ENCODE measurements around the gene DEDD2. TPM values are rescaled to one million over a fixed set of nuclear protein-coding genes. Genes with fewer than 3 reads are reported as not detected.
A peak's percentile ranks its signal among the peaks of the same experiment; 100 is the strongest.

Gene DEDD2
- polyA plus RNA-seq, 3 donors = 125 to 141 (median 133) TPM

- no peaks in the 10 kb centered on the region for H3K9me3 ChIP-seq (replicated peaks in 1 of 2; ENCODE audit: control insufficient read depth in 1 of 2, insufficient read depth in 1 of 2, low read length in 2 of 2)
- no peaks in the 10 kb centered on the region for H3K9me3 Mint-ChIP-seq
- H3K4me1 Mint-ChIP-seq = peaks cover 56% of the 10 kb centered on the region
- H3K4me2 ChIP-seq (replicated peaks; ENCODE audit: extremely low read depth, low read length, poor library complexity, severe bottlenecking) = peak overlapping the region; percentile 90
- TF ChIP-seq, protein P1, sequence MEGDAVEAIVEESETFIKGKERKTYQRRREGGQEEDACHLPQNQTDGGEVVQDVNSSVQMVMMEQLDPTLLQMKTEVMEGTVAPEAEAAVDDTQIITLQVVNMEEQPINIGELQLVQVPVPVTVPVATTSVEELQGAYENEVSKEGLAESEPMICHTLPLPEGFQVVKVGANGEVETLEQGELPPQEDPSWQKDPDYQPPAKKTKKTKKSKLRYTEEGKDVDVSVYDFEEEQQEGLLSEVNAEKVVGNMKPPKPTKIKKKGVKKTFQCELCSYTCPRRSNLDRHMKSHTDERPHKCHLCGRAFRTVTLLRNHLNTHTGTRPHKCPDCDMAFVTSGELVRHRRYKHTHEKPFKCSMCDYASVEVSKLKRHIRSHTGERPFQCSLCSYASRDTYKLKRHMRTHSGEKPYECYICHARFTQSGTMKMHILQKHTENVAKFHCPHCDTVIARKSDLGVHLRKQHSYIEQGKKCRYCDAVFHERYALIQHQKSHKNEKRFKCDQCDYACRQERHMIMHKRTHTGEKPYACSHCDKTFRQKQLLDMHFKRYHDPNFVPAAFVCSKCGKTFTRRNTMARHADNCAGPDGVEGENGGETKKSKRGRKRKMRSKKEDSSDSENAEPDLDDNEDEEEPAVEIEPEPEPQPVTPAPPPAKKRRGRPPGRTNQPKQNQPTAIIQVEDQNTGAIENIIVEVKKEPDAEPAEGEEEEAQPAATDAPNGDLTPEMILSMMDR (IDR thresholded peaks at IDR 0.05) = no peak
- H3K4me3 ChIP-seq (replicated peaks in 1 of 3; ENCODE audit: low read depth in 2 of 3, low read length in 3 of 3) = peak overlapping the region; percentile 56 to 96 (median 85)
- H3K36me3 ChIP-seq (replicated peaks in 1 of 2; ENCODE audit: control insufficient read depth in 1 of 2, insufficient read depth in 2 of 2, low read length in 2 of 2) = peaks cover 15 to 21% of the 10 kb centered on the region in 2 donors
- peaks cover 50% of the 10 kb centered on the region for H4K20me1 ChIP-seq (ENCODE audit: insufficient read depth, low read length)
- peaks cover 55% of the 10 kb centered on the region for H3K79me2 ChIP-seq (ENCODE audit: insufficient read depth, low read length)
- WGBS (ENCODE audit: insufficient coverage) = under 1% methylated on average over 49 of the region's 49 CpGs
- H3K27ac Mint-ChIP-seq = peak overlapping the region; percentile 66 to 96 (median 90)
- H3K4me3 Mint-ChIP-seq = peak overlapping the region; percentile 95
- intact Hi-C loops (cut with micrococcal nuclease) = loop anchor here (1.0 to 10.0 kb wide), 5 partner anchors 26 to 135 kb away; partner anchors contain the start of gene POU2F2 (in 1 of the 2)
- peak overlapping the region; percentile 76 for H2AFZ ChIP-seq (ENCODE audit: insufficient read depth, low read depth, low read length, poor library complexity, severe bottlenecking)
- peaks cover 37 to 45% of the 10 kb centered on the region in 2 donors for H3K4me1 ChIP-seq (ENCODE audit: control insufficient read depth in 1 of 2, insufficient read depth in 2 of 2, low read length in 2 of 2)
- H3K9ac ChIP-seq (ENCODE audit: insufficient read depth, low read length, poor library complexity, severe bottlenecking) = peak overlapping the region; percentile 88
- no peaks in the 10 kb centered on the region for H3K27me3 ChIP-seq (ENCODE audit: control insufficient read depth in 2 of 2, insufficient read depth in 2 of 2, low read length in 2 of 2)
- peaks cover 0 to 3% (median 3%) of the 10 kb centered on the region in 3 donors for H3K27me3 Mint-ChIP-seq (ENCODE audit: low read depth in 3 of 3)
- peaks cover 15 to 34% of the 10 kb centered on the region in 2 donors for H3K36me3 Mint-ChIP-seq
- DNase-seq = no peak
- peak overlapping the region in 1 of 2 donors; percentile 81 for H3K27ac ChIP-seq (ENCODE audit: low read depth in 1 of 2, low read length in 2 of 2)
These were observed 24.6 kb upstream of the DEDD2 start for GRCh38 chr19:42242069-42242511.

DNA sequence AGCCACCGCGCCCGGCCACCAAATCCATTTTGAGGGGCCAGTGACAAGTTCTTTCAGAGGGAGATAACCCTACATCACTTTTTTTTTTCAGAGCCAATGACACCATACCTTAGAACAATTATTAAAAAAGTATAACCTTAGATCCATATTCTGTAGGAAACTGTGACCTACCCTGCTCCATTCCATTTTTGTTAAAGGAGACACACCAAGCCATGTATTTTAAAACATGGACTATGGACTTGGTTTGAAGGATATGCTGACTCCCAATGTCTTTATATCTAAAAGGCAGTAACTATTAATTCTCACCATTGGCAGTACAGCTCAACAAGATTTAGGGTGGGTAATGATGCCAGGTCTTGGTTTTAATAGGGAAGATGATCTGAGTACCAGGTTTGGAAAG is 23.8 kb upstream of the DEDD2 start:
- intact Hi-C loops (cut with micrococcal nuclease) = loop anchor here (5.0 to 10.0 kb wide), 4 partner anchors 41 to 134 kb away; partner anchors contain the start of gene POU2F2 (in 1 of the 2)
- Mint-ChIP-seq H3K4me3 (peak overlapping the region; percentile 88 to 95), H3K27ac (peak overlapping the region in 4 of 7 donors; percentile 20 to 93 (median 87)), H3K36me3 (peaks cover 23 to 36% of the 10 kb centered on the region in 2 donors), H3K9me3 (no peaks in the 10 kb centered on the region), H3K27me3 (ENCODE audit: low read depth in 3 of 3) (peaks cover 0 to 3% (median 2%) of the 10 kb centered on the region in 3 donors), H3K4me1 (peaks cover 52% of the 10 kb centered on the region)
- Histone ChIP-seq H3K79me2 (ENCODE audit: insufficient read depth, low read length) (peaks cover 63% of the 10 kb centered on the region), H3K4me2 (replicated peaks; ENCODE audit: extremely low read depth, low read length, poor library complexity, severe bottlenecking) (peak overlapping the region; percentile 90), H3K9ac (ENCODE audit: insufficient read depth, low read length, poor library complexity, severe bottlenecking) (peak overlapping the region; percentile 88), H2AFZ (ENCODE audit: insufficient read depth, low read depth, low read length, poor library complexity, severe bottlenecking) (peak overlapping the region; percentile 76), H3K27me3 (ENCODE audit: control insufficient read depth in 2 of 2, insufficient read depth in 2 of 2, low read length in 2 of 2) (no peaks in the 10 kb centered on the region), H4K20me1 (ENCODE audit: insufficient read depth, low read length) (peaks cover 54% of the 10 kb centered on the region), H3K36me3 (replicated peaks in 1 of 2; ENCODE audit: control insufficient read depth in 1 of 2, insufficient read depth in 2 of 2, low read length in 2 of 2) (peaks cover 22 to 29% of the 10 kb centered on the region in 2 donors), H3K9me3 (replicated peaks in 1 of 2; ENCODE audit: control insufficient read depth in 1 of 2, insufficient read depth in 1 of 2, low read length in 2 of 2) (no peaks in the 10 kb centered on the region), H3K27ac (ENCODE audit: low read depth in 1 of 2, low read length in 2 of 2) (peak overlapping the region in 1 of 2 donors; percentile 81), H3K4me1 (ENCODE audit: control insufficient read depth in 1 of 2, insufficient read depth in 2 of 2, low read length in 2 of 2) (peaks cover 37 to 45% of the 10 kb centered on the region in 2 donors), H3K4me3 (replicated peaks in 1 of 3; ENCODE audit: low read depth in 2 of 3, low read length in 3 of 3) (peak overlapping the region; percentile 56 to 96 (median 85))
- TF ChIP-seq, protein P1 (IDR thresholded peaks at IDR 0.05) = no peak
- WGBS (ENCODE audit: insufficient coverage) = 100% methylated on average over 3 of the region's 3 CpGs
- DNase-seq = no peak
